GM21723 (cell line): ENCODE measurements around the gene BMI1.
A peak's percentile ranks its signal among the peaks of the same experiment; 100 is the strongest.
"Not testable (repeated sequence)": the region's sequence is repeated elsewhere in the genome, so short reads cannot be mapped to it uniquely, and the experiment has no call there.

Source experiments
- ATAC-seq: cut with Tn5 transposase; IDR thresholded peaks from one replicate; pipeline ENCODE4 v1.9.1; 2021; ENCODE audit warnings: mild to moderate bottlenecking, moderate library complexity; ENCODE audit not compliant: unreplicated experiment

The BMI1 gene

DNA sequence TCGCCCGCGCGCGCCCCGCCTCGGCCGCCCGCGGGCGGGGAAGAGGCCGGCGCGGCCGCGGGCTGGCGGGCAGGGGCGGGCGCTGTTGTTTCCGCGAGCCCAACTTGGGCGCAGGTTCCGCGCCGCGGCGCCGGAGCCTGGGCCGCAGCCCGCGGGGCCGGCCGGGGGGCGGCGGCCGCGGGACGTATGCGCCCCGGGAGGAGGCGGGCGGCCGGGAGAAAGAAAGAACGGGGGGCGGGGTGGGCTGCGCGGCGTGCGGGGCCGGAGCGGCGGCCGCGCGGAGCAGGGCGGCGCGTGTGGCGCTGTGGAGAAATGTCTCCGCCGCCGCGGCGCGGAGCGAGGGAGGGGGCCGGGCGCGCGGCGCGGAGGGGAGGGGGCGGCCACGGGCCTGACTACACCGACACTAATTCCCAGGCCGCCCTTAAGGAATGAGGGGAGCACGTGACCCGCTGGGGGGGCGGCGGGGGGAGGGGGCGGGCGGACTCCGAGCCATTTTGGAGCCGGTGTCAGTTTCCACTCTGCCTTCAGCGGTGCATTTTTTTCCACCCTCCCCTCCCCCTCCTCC lies at the start of gene BMI1:
BMI1 (plus strand) TSS at position 509 of the 565 bp plus-strand sequence. CDS start 5,351 bp downstream, outside the sequence.
- ATAC-seq: peak; percentile 11

DNA sequence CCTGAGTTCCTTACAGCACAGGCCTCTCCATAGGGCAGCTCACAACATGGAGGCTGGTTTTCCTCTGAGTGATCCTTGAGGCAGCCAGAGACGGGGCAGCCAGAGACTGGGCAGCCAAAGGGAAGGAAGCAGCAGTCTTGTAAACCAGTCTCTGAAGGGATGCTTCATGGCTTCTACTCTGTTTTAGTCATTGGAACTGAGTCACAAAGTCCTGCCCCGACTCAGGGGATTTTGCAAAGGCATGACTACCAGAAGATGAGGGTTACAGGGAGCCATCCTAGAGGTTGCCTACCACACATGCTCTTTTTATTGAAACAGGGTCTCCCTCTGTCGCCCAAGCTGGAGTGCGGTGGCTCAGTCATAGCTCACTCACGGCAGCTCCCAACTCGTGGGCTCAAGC lies 49.1 kb upstream of the BMI1 start:
- no peak for ATAC-seq

DNA sequence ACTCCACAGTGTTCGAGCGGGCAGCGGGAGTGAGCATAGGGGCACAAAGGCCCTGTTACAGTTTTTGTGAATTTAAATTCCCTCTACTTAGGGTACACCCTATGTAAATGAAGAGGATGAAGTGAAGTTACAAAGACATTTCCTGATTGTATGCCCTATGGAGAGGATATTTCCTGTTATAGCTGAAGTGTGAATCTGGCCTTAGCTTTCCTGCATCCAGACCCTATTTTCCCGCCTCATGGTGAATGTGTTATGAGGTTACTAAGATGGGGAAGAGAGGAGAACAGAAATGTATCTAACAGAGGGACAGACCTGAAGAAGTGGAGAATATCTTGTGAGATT lies 42.5 kb upstream of the BMI1 start:
- ATAC-seq: no peak

DNA sequence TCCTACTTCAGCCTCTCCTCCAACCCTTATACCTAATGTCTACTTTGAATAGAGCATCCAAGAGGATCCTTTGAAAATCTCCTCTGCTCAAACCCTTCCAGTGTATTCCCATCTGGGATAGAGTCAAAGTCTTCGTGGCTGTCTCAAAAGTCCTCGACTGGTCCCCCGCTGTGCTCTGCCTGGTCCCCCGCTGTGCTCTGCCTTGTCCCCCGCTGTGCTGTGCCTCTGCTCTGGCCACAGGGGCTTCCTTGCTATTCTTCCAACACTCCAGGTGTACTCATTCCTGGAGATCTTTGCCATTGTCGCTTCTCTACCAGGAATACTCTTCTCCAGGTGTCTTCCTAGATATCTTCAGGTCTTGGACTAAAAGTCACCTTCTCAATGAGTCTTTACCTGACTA lies 40.8 kb upstream of the BMI1 start:
- ATAC-seq: no peak

DNA sequence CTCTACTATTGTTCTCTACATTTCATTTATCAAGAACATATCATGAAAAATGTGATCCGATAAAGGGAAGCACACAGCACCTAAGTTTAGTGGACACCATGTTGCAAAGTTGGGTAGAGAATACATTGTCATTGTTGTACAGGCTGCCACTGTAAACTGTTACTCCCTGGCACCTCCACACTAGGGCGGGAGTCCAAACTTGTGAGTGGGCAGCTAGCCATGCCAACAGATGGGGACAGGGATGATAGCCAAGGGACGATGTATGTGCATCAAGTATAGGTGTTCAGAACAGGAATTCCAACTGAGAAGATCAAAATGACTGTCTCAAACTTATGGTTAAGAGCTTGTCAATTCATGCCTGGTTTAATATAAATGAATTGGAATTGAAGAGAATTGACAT lies 35.8 kb upstream of the BMI1 start:
- ATAC-seq: no peak

DNA sequence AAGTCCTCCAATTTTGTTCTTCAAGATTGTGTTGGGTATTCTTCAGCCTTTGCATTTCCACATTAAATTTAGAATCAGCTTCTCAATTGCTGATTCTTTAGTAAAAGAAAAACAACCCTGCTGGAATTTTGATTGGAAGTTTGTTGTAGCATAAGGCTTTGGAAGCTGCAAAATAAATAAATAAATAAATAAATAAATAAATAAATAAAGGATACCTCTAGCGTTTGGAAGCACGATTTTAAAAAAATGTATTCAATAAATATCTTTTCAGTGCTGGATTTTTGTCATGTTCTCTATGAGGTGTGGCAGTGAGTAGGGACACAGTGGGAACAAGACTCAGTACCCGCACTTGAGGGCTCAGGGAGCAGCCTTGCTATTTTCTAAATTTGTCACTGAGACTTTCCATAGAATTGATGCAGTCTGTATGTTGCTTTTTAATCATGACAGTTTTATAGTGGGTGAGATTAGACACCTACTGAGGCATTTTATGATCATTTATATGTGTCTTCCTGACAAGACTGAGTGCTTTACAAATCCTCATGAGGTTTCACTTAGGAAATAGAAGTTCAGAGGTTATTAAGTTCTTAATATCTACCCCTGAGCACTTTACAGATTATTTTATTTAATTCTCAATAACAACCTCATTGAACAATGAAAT lies 27.0 kb upstream of the BMI1 start:
- no peak for ATAC-seq

DNA sequence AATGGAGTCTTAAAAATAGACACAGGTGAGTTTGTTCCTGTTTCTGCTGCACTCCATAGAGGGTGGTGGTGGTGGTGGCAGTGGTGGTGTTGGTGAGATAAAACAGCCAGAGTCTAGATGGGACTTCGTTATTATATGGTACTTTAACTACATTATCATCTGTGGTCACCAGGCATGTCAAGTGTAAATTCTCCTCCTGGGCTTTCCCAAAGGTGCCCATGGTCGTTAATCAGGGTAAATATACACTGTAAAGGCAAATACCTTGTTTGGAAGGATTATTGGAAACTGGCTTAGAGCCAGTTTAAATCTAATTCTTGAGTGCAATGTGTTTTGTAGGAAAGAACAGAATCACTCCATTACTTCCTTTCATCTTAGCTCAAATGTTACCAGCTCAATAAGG lies 26.2 kb upstream of the BMI1 start:
- no peak for ATAC-seq

DNA sequence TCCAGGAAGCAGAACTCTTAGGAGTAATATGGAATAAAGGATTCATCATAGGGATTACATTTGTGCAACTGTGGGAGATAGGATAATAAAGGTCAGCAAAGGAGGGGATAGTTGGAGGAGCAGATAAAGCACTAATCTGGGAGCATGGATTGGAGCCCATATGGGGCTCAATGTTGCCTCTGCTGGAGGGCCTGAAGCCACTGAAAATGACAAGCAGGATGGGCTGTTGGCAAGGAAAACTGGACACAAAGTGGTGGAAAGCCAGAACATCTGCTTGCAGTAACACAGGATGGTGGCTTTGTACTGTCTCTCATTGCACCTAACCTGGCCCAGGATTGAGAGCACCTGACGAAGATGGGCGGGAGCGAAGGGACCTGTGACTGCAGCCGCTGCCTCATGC lies 19.7 kb upstream of the BMI1 start:
- no peak for ATAC-seq

DNA sequence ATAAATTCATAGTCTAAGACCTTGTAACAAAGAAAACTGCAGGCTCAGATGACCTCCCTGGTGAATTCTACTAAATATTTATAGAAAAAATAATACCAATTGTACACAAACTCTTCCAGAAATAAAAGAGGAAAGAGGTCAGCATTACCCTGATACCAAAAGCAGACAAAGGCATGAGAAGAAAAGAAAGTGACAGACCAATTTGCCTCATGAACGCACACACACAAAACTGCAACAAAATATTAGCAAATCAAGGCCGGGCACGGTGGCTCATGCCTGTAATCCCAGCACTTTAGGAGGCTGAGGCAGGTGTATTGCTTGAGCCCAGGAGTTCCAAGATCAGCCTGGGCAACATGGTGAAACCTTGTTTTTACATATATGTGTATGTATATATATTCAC lies 17.4 kb upstream of the BMI1 start:
- no peak for ATAC-seq

DNA sequence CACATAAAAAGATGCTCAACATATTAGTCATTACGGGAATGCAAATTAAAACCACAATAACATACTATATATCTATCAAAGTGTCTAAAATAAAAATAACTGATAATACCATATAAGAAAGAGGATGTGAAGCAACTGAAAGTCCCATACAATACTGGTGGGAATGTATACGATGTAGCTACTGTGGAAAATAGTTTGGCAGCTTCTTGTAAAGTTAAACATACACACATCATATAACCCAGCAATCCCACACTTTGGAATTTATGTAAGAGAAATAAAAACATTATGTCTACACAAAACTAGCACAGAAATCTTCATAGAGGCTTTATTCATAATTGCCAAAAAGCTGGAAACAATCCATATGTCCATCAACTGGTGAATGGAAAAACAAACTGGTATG lies 15.2 kb upstream of the BMI1 start:
- ATAC-seq: no peak

DNA sequence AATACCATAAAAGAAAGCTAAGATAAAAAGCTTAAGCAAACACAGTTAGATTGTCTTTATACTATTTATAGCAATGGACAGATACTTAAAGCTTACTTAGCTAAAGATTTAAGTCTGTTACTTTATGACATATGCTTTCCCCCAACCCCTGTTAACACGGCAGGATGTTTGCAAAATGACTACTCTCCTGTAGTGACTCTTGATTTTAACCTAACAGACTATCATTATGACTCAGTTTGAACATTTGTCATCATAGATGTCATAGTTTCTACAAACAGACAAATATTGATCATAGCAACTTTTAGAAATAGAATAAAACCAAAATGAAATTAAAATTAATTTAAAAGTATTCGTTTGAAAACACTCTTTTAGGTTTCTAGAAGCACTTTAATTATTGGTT lies 12.5 kb upstream of the BMI1 start:
- ATAC-seq: peak; percentile 99

DNA sequence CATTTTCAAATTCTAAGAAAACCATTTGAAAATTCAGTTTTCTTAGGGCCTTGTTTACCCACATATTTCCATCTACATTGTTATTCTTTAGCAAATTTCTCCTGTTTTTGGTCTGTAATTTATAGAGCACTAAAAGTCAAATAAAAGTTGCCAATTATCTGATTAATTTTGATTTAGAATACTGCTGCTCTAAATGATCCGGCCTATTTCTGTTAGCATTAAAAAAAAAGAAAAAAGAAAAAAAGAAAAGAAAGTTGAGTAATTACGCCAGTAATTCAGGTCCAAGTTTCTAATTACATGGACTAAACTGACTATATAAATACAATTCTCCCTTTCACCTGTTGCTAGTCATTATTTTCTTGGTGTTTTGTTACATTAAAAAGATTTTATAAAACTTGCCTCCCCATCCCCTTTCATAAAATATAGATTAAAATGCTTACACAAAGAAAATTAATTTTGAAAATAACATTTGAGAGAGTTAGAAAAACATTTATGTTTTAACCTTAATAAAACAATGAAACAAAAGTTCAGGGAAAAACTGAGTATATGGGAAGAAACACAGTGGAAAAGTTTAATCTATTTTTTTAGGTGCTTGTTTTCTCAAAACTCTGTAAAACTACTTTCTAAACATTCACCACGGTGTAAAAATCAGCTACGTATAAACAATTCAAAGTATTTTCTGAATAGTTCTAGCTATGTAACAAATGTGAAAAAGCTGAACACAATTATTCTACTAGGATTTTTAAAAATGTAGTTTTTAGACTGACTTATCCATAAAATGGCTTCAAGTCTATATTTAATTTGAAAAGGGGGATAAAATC lies 11.5 kb upstream of the BMI1 start:
- no peak for ATAC-seq

DNA sequence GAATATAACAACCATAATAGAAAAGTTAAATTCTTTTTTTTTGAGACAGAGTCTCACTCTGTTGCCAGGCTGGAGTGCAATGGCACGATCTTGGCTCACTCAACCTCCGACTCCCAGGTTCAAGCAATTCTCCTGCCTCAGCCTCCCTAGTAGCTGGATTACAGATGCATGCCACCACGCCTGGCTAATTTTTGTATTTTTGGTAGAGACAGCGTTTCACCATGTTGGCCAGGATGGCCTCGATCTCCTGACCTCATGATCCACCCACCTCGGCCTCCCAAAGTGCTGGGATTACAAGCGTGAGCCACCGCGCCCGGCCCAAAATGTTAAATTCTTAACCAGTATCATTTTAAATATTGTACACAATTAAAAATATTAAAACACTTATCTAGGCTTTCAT lies 10.9 kb upstream of the BMI1 start:
- ATAC-seq: not testable (repeated sequence)

DNA sequence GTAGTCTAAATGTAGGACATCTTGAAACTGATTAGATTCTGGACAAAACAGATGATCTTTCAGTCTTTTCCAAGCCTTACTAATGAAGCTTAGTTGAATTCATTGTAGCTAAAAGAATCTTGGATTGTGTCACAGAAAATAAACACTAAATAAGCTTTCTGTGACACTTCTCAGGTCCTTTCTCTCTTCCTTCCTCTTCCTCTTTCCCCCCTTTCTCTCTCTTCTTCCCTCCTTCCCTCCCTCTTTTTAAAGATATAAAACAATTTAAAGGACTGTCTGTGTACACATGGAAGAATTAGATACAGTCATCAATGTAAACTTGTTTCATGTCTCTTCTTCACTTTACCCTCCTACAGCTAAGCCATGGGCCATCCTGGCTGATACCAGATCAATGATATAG lies 10.0 kb upstream of the BMI1 start:
- no peak for ATAC-seq

DNA sequence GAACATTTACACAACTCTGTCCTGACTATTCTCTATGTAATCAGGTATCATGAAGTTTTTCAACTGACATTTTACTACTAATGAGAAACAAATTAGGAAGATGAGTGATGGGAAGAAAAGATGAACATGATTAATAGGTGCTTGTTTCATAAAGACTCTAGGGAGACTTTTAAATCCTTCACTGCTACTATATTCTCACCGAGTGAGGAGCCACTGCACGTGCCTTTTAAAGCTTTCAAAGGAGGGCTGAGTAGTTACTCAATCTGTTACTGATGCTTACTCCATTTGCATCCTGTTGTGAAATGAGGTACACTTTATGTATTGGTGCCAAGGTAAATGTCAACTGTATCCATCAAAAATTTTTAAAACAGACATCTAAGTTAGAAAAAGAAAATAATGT lies 6.0 kb upstream of the BMI1 start:
- no peak for ATAC-seq

DNA sequence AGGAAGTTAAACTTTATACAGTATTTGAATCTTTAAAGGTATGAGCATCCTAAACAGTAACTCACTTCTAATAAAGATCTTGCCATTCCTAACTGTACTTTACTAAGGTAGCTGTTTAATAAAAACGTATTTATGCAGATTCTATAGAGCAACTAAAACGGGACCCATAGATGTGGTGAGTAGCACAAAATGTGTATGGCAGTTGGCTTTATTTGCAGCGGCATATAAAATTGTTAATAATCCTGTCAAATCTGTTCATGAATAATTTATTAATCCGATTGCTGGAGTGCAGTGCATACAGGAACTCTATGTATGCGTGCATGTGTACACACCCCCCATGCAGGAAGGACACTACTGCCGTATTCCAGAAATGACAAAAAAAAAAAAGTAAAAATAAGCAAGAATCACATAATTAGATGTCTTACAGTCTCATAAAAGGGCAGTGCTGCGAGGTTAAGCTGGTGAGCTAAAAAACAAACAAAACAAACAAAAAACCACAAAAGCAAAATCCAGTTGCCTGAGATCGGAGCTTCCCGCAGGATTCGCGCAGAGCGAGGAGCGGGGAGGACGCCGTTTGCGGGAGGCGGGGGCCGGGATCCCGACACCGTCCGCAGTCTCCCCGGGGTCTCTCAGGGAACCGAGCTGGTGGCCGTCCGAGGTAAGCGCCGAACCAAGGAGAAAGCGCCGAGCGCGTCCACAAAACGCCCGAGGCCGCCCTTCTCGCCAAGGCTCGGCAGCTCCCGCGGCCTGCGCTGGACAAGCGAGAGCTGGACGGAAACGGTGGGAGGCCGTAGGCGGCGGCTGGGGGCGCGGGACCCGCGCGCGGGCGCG lies 5.2 kb upstream of the BMI1 start:
- peak; percentile 29 for ATAC-seq

DNA sequence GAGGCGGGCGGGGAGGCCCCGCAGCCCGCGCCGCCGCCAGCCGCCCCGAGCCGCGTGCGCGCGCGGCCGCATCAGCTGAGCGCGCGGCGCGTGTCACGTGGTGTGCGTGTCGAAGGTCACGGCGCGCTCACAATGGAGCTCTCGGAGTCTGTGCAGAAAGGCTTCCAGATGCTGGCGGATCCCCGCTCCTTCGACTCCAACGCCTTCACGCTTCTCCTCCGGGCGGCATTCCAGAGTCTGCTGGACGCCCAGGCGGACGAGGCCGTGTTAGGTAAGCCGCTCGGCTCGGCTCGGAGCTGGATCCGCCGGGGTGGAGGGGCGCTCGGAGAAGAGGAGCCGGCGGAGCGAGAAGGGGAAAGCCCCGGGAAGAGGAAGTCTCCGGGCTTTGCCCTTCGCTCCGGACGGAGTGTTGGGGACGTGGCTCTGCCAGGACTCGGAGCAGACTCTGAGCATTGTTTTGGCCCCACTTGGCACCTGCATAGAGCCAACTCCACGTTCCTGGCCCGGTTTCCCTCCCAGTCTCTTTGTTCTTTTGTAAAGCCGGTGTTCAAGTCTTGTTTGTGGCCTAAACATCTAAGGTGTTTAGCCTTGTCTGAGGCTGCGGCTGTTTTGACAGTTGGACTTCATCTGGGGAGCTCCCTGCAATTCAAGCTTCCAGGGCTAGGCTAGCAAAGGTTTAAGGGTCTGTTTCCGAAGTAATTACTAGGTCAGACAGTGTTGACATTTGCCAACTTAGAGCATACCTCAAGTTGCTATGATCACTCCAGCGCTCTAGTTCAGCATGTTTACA lies 4.4 kb upstream of the BMI1 start, which contains the start of gene COMMD3:
COMMD3 (plus strand) TSS at position 103 of the 790 bp plus-strand sequence; CDS start at position 133, 30 bp downstream.
- peak; percentile 70 for ATAC-seq

DNA sequence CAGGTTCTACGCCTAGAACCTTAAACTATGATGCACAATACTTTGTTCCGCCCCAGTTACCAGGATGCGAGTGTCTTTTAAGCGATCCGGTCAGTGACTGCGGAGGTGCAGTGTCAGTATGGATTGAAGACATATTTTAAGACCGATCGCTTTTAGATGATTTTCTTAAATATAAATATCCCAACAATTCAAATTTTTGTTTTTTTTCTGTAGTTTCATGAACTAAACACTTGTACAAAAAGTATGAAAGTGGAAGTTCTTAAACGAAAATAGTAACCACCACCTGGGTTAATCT lies 3.9 kb upstream of the BMI1 start:
- ATAC-seq: peak; percentile 34

DNA sequence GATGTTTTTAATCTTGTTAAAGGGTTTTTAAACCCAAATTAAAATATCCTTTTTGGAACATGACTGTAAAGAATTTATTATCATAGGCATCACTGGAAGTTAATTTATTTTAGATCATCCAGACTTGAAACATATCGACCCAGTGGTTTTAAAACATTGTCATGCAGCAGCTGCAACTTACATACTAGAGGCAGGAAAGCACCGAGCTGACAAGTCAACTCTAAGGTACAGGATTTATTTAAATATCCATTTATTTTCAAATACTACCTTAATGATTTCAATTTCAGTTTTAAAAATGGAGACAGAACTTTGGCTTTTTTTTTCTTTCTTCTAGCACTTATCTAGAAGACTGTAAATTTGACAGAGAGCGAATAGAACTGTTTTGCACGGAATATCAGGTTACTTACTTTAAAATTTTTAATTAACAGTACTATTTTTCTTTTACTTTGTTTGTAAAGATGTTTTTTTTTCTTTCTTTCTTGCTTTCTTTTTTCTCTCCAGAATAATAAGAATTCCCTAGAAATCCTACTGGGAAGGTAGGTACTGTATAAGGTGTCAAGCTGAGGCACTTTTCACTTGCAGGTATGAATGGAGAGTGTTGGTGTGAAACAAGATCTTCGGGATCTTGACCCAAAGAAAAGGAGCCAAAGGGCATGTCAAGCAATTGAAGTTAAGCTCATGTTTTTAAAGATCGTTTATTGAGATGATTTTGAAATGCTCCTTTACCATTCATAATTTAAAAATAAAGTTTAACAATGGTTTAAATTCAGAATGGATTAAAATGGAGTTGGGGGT lies 2.9 kb upstream of the BMI1 start:
- ATAC-seq: no peak

DNA sequence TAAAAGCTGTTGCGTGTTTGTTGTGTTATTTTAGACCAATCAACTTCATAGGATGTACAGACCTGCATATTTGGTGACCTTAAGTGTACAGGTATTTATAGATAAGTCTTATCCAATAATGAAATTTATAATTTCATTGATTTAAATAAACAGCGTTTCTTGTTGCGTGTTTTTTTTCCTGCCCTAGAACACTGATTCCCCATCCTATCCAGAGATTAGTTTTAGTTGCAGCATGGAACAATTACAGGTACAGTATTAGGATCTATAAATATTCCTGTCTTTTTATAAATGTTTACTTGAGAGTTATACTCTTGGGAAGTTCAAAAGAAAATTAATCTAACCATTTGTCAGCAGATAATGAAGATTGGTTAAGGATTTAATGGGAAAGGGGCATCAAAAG lies 2.1 kb upstream of the BMI1 start:
- ATAC-seq: no peak
